ENCODE results near the gene UBN1.
A peak's percentile ranks its signal among the peaks of the same experiment; 100 is the strongest.

Gene UBN1

GRCh38 chr16:4888428-4889135 is 41.3 kb downstream of the UBN1 start:
- H3K36me3 ChIP-seq (ENCODE audit: control insufficient read depth in 2 of 2, insufficient read depth in 1 of 2, low read length in 2 of 2) = peaks cover 0 to 48% of the 10 kb centered on the region in 2 experiments; a peak in 1 of 3 replicates
- H3K4me1 ChIP-seq (ENCODE audit: control insufficient read depth, insufficient read depth, low read length) = no peaks in the 10 kb centered on the region
- no peaks in the 10 kb centered on the region for H3K9me3 ChIP-seq (ENCODE audit: control insufficient read depth, insufficient read depth, low read depth, low read length)
- POLR2A ChIA-PET = interaction anchor here (0.7 kb wide), 1 partner anchor 30 kb away, joined by 6 read pairs; no protein-coding TSS in a partner anchor
- H3K4me3 ChIP-seq (ENCODE audit: low read depth, low read length) = no peak overlapping the region
- no peak overlapping the region for H3K27ac ChIP-seq (ENCODE audit: extremely low read depth, low read depth, low read length)
- CTCF ChIA-PET = no interaction called here
- 0 out of 2 replicates have a peak, but pooled peaks have one; percentile 12 for TF ChIP-seq SCRT2 (tag by site-specific recombination; IDR thresholded peaks at IDR 0.05)
- no peak for TF ChIP-seq ZNF792 (tag by site-specific recombination; IDR thresholded peaks at IDR 0.05)

GRCh38 chr16:4890026-4890425 is 42.7 kb downstream of the UBN1 start:
- H3K4me3 ChIP-seq (ENCODE audit: low read depth, low read length) = no peak overlapping the region
- TF ChIP-seq ZNF248 (tag by site-specific recombination; IDR thresholded peaks at IDR 0.05) (no peak), ZNF19 (tag by site-specific recombination; IDR thresholded peaks at IDR 0.05; ENCODE audit: low read depth) (no peak), ZFP41 (tag by site-specific recombination; IDR thresholded peaks at IDR 0.05; ENCODE audit: borderline replicate concordance) (no peak), ZNF664 (tag by site-specific recombination; IDR thresholded peaks at IDR 0.05) (no peak), GLI2 (tag by site-specific recombination; IDR thresholded peaks at IDR 0.05; ENCODE audit: borderline replicate concordance, low read depth) (no peak)
- H3K4me1 ChIP-seq (ENCODE audit: control insufficient read depth, insufficient read depth, low read length) = no peaks in the 10 kb centered on the region
- ChIA-PET POLR2A (no interaction called here), CTCF (no interaction called here)
- H3K9me3 ChIP-seq (ENCODE audit: control insufficient read depth, insufficient read depth, low read depth, low read length) = no peaks in the 10 kb centered on the region
- H3K36me3 ChIP-seq (ENCODE audit: control insufficient read depth in 2 of 2, insufficient read depth in 1 of 2, low read length in 2 of 2) = peaks cover 0 to 34% of the 10 kb centered on the region in 2 experiments; a peak in 1 of 3 replicates
- no peak overlapping the region for H3K27ac ChIP-seq (ENCODE audit: extremely low read depth, low read depth, low read length)

DNA sequence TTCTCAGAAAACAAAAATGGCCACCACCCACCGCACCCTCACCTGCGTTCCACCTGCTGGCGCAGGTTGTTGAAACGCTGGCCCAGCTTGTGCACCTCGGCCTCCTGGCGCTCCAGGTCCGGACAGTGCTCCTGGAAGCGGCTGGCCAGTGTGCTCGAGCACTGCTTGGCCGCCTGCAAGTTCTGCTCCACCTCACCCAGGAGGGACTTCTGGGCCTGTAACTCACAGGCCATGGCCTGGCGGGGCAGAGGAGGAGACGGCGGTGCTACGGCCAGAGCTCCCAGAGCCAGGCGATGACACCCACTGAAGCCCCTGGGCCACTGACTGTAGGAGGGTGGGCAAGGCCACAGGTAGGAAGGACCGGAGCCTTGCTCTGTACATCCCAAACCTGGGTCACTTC is 43.4 kb downstream of the UBN1 start:
- Histone ChIP-seq H3K4me1 (ENCODE audit: control insufficient read depth, insufficient read depth, low read length) (no peaks in the 10 kb centered on the region), H3K36me3 (ENCODE audit: control insufficient read depth in 2 of 2, insufficient read depth in 1 of 2, low read length in 2 of 2) (peaks cover 0 to 27% of the 10 kb centered on the region in 2 experiments; a peak in 1 of 3 replicates), H3K9me3 (ENCODE audit: control insufficient read depth, insufficient read depth, low read depth, low read length) (no peaks in the 10 kb centered on the region), H3K4me3 (ENCODE audit: low read depth, low read length) (no peak overlapping the region), H3K27ac (ENCODE audit: extremely low read depth, low read depth, low read length) (no peak overlapping the region)
- TF ChIP-seq ZFP41 (tag by site-specific recombination; IDR thresholded peaks at IDR 0.05; ENCODE audit: borderline replicate concordance) (no peak), RBAK (tag by site-specific recombination; IDR thresholded peaks at IDR 0.05) (no peak), OVOL3 (tag by site-specific recombination; IDR thresholded peaks at IDR 0.05) (no peak), ZNF843 (tag by site-specific recombination; IDR thresholded peaks at IDR 0.05) (no peak), ZNF221 (tag by site-specific recombination; IDR thresholded peaks at IDR 0.05; ENCODE audit: borderline replicate concordance) (no peak), PRDM4 (tag by site-specific recombination; IDR thresholded peaks at IDR 0.05) (no peak), ZFP37 (tag by site-specific recombination; IDR thresholded peaks at IDR 0.05) (no peak), ZNF2 (tag by site-specific recombination; IDR thresholded peaks at IDR 0.05) (no peak), ZSCAN18 (tag by site-specific recombination; IDR thresholded peaks at IDR 0.05) (no peak), ZNF157 (tag by site-specific recombination; IDR thresholded peaks at IDR 0.05) (no peak), KLF9 (tag by site-specific recombination; IDR thresholded peaks at IDR 0.05; ENCODE audit: low read depth) (no peak), ZNF707 (tag by site-specific recombination; IDR thresholded peaks at IDR 0.05) (no peak), REPIN1 (tag by site-specific recombination; IDR thresholded peaks at IDR 0.05; ENCODE audit: low read depth) (no peak)
- TF ChIP-seq, protein P1, sequence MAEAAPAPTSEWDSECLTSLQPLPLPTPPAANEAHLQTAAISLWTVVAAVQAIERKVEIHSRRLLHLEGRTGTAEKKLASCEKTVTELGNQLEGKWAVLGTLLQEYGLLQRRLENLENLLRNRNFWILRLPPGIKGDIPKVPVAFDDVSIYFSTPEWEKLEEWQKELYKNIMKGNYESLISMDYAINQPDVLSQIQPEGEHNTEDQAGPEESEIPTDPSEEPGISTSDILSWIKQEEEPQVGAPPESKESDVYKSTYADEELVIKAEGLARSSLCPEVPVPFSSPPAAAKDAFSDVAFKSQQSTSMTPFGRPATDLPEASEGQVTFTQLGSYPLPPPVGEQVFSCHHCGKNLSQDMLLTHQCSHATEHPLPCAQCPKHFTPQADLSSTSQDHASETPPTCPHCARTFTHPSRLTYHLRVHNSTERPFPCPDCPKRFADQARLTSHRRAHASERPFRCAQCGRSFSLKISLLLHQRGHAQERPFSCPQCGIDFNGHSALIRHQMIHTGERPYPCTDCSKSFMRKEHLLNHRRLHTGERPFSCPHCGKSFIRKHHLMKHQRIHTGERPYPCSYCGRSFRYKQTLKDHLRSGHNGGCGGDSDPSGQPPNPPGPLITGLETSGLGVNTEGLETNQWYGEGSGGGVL (tag by site-specific recombination; IDR thresholded peaks at IDR 0.05) = no peak
- TF ChIP-seq, protein P2, sequence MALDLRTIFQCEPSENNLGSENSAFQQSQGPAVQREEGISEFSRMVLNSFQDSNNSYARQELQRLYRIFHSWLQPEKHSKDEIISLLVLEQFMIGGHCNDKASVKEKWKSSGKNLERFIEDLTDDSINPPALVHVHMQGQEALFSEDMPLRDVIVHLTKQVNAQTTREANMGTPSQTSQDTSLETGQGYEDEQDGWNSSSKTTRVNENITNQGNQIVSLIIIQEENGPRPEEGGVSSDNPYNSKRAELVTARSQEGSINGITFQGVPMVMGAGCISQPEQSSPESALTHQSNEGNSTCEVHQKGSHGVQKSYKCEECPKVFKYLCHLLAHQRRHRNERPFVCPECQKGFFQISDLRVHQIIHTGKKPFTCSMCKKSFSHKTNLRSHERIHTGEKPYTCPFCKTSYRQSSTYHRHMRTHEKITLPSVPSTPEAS (tag by site-specific recombination; IDR thresholded peaks at IDR 0.05) = no peak
- ChIA-PET CTCF (no interaction called here), POLR2A (interaction anchor here (0.7 to 1.1 kb wide), 2 partner anchors 11 to 82 kb away, joined by 4 to 5 read pairs; no protein-coding TSS in a partner anchor)

Measured in HEK293 (cell line).